HL-60 (cell line): ENCODE results near the gene ELN.
"Not testable (repeated sequence)": the region's sequence is repeated elsewhere in the genome, so short reads cannot be mapped to it uniquely, and the experiment has no call there.

ENCODE experiments used
- DNase-seq, 2 experiments: peaks; one replicate each; pipeline ENCODE4 v3.0.0-alpha.2; 2010 to 2020; ENCODE audit warnings: low read depth in 1 of 2, low spot score in 1 of 2
- H3K27ac ChIP-seq: fragments of 250-450 bp; sonication (Bioruptor Pico); replicated peaks from 2 replicates; pipeline ENCODE4 v1.5.1; 2020; ENCODE audit warnings: mild to moderate bottlenecking, moderate library complexity
- H3K27me3 ChIP-seq: fragments of 250-450 bp; sonication (Bioruptor Pico); 2 replicates; pipeline ENCODE4 v1.5.1; 2021; ENCODE audit warnings: mild to moderate bottlenecking, moderate library complexity; ENCODE audit not compliant: insufficient read depth, poor library complexity, severe bottlenecking
- H3K4me3 ChIP-seq: replicated peaks from 2 replicates; pipeline ENCODE4 v1.5.1; 2011; ENCODE audit warnings: mild to moderate bottlenecking, control low read depth, low read length; ENCODE audit not compliant: insufficient read depth
- GABPA ChIP-seq: IDR thresholded peaks from 2 replicates; pipeline ENCODE4 v1.6.1; 2012; ENCODE audit warnings: low read depth
- POLR2AphosphoS5 ChIP-seq: IDR thresholded peaks from 2 replicates; pipeline ENCODE4 v1.6.1; 2012; ENCODE audit warnings: low read depth
- SPI1 ChIP-seq: IDR thresholded peaks from 2 replicates; pipeline ENCODE4 v1.6.1; 2012; ENCODE audit warnings: low read depth, mild to moderate bottlenecking, borderline replicate concordance
- TF ChIP-seq, protein P1 (sequence below): IDR thresholded peaks from 2 replicates; pipeline ENCODE4 v1.6.1; 2012; ENCODE audit warnings: low read depth; ENCODE audit not compliant: insufficient replicate concordance
- TF ChIP-seq, protein P2 (sequence below): IDR thresholded peaks from one replicate; pipeline ENCODE4 v1.5.1; 2011; ENCODE audit warnings: low read length, control low read depth, inconsistent platforms; ENCODE audit not compliant: insufficient read depth

Gene ELN

GRCh38 chr7:74040791-74041520 is 13.0 kb downstream of the ELN start:
- no peak overlapping the region for H3K4me3 ChIP-seq
- H3K27ac ChIP-seq = no peak overlapping the region
- TF ChIP-seq, protein P1, sequence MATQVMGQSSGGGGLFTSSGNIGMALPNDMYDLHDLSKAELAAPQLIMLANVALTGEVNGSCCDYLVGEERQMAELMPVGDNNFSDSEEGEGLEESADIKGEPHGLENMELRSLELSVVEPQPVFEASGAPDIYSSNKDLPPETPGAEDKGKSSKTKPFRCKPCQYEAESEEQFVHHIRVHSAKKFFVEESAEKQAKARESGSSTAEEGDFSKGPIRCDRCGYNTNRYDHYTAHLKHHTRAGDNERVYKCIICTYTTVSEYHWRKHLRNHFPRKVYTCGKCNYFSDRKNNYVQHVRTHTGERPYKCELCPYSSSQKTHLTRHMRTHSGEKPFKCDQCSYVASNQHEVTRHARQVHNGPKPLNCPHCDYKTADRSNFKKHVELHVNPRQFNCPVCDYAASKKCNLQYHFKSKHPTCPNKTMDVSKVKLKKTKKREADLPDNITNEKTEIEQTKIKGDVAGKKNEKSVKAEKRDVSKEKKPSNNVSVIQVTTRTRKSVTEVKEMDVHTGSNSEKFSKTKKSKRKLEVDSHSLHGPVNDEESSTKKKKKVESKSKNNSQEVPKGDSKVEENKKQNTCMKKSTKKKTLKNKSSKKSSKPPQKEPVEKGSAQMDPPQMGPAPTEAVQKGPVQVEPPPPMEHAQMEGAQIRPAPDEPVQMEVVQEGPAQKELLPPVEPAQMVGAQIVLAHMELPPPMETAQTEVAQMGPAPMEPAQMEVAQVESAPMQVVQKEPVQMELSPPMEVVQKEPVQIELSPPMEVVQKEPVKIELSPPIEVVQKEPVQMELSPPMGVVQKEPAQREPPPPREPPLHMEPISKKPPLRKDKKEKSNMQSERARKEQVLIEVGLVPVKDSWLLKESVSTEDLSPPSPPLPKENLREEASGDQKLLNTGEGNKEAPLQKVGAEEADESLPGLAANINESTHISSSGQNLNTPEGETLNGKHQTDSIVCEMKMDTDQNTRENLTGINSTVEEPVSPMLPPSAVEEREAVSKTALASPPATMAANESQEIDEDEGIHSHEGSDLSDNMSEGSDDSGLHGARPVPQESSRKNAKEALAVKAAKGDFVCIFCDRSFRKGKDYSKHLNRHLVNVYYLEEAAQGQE = no peak
- no peak for TF ChIP-seq POLR2AphosphoS5
- TF ChIP-seq SPI1 = no peak
- TF ChIP-seq, protein P2, sequence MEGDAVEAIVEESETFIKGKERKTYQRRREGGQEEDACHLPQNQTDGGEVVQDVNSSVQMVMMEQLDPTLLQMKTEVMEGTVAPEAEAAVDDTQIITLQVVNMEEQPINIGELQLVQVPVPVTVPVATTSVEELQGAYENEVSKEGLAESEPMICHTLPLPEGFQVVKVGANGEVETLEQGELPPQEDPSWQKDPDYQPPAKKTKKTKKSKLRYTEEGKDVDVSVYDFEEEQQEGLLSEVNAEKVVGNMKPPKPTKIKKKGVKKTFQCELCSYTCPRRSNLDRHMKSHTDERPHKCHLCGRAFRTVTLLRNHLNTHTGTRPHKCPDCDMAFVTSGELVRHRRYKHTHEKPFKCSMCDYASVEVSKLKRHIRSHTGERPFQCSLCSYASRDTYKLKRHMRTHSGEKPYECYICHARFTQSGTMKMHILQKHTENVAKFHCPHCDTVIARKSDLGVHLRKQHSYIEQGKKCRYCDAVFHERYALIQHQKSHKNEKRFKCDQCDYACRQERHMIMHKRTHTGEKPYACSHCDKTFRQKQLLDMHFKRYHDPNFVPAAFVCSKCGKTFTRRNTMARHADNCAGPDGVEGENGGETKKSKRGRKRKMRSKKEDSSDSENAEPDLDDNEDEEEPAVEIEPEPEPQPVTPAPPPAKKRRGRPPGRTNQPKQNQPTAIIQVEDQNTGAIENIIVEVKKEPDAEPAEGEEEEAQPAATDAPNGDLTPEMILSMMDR = no peak
- no peak for TF ChIP-seq GABPA
- no peaks in the 10 kb centered on the region for H3K27me3 ChIP-seq
- no peak for DNase-seq

GRCh38 chr7:74042746-74043522 is 15.0 kb downstream of the ELN start:
- Histone ChIP-seq H3K27me3 (no peaks in the 10 kb centered on the region), H3K27ac (no peak overlapping the region), H3K4me3 (no peak overlapping the region)
- TF ChIP-seq SPI1 (no peak), GABPA (no peak)
- no peak for DNase-seq

- no peak for DNase-seq
- H3K27me3 ChIP-seq = no peaks in the 10 kb centered on the region
- no peak overlapping the region for H3K27ac ChIP-seq
- no peak for TF ChIP-seq GABPA
- TF ChIP-seq SPI1 = no peak
- no peak for TF ChIP-seq POLR2AphosphoS5
- TF ChIP-seq, protein P1 = no peak
- H3K4me3 ChIP-seq = no peak overlapping the region
These were observed 15.6 kb downstream of the ELN start for GRCh38 chr7:74043523-74043951.

DNA sequence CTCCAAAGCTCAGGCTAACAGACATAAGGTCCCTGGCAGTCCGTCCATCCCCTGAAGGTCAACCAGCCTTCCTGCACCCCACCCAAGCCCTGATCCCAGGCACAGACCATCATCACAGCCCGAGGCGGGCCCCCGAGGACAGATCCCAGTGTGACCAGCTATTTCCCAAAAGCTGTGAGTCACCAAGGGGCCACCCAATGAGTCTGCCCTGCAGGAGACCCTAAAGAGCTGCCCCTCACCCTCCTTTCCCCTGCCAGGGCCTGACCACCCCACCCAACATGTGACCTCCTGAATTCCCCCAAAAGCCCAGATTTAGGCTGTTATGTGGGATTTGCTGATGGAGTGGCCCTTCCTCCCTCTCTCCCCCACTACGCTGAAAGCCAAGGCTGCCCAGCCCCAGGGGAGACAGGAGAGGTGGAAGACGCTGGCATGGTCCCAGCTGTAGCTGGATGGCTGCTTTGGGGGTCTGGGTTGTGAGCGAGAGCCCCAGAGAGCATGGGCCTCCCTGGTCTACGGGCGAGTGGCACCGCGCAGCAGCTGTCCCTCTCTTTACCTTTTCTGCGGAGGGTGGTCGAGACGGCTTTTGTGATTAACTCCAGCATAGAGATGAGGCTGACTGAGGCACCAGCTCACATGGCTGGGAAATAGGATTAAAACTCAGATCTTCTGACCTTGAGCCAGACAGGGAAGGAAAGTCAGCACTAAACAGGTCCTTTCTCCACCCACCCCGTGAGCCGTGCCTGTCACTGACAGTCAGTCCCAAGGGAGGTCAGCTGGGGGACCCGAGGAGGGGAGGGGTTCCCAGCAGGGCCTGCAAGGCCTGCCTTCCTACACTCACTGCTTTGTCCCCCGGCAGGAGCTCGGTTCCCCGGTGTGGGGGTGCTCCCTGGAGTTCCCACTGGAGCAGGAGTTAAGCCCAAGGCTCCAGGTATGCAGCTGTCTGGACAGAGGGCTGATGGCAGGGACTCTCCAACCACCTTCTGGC is 16.7 kb downstream of the ELN start:
- no peak for DNase-seq
- Histone ChIP-seq H3K27me3 (no peaks in the 10 kb centered on the region), H3K27ac (no peak overlapping the region), H3K4me3 (no peak overlapping the region)
- TF ChIP-seq POLR2AphosphoS5 (no peak), GABPA (no peak)

DNA sequence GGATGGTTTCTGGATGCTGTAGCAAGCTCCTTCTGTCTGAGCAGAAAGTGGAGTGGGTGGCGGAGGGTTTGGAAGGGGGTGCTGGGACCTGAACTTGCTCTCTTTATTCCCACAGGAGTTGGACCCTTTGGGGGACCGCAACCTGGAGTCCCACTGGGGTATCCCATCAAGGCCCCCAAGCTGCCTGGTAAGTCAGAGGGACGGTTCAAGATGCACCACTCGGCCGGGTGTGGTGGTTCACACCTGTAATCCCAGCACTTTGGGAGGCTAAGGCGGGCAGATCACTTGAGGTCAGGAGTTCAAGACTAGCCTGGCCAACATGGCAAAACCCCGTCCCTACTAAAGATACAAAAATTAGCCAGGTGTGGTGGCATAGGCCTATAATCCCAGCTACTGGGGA is 18.6 kb downstream of the ELN start:
- not testable (repeated sequence) for H3K27ac ChIP-seq, H3K27me3 ChIP-seq, H3K4me3 ChIP-seq, DNase-seq
